ENCODE measurements around the gene SERPINA10. TPM values are rescaled to one million over a fixed set of nuclear protein-coding genes. Genes with fewer than 3 reads are reported as not detected.
A peak's percentile ranks its signal among the peaks of the same experiment; 100 is the strongest.
"Not testable (repeated sequence)": the region's sequence is repeated elsewhere in the genome, so short reads cannot be mapped to it uniquely, and the experiment has no call there.

SERPINA10 gene
- total and polyA plus RNA-seq, 2 of the 13 experiments (the other 11 are each of a cell fraction or from before 2014, with no cell fraction given), result 20.1 to 20.2 TPM

DNA sequence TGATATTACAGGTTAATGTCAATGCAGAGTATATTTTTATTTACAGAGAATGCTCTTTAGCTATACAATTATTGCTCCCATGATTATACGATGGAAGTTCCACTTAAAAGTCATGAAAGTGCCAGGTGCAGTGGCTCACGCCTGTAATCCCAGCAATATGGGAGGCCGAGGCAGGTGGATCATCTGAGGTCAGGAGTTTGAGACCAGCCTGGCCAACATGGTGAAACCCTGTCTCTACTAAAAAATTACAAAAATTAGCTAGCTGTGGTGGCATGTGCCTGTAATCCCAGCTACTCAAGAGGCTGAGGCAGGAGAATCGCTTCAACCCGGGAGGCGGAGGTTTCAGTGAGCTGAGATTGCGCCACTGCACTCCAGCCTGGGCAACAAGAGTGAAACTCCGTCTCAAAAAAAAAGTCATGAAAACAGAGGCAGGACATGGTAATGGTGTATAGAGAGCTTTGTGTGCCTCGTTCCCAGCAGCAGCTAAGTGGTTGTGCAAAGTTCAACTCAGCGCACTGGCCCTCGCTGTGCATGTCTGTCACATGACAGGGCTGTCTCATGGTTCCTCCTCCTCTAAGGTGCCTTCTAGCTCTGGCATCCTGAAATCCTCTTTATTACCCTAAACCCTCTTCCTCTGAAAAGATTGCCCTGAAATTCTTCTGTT, 16.0 kb downstream of the SERPINA10 start (continued):
- TF ChIP-seq, protein P1, sequence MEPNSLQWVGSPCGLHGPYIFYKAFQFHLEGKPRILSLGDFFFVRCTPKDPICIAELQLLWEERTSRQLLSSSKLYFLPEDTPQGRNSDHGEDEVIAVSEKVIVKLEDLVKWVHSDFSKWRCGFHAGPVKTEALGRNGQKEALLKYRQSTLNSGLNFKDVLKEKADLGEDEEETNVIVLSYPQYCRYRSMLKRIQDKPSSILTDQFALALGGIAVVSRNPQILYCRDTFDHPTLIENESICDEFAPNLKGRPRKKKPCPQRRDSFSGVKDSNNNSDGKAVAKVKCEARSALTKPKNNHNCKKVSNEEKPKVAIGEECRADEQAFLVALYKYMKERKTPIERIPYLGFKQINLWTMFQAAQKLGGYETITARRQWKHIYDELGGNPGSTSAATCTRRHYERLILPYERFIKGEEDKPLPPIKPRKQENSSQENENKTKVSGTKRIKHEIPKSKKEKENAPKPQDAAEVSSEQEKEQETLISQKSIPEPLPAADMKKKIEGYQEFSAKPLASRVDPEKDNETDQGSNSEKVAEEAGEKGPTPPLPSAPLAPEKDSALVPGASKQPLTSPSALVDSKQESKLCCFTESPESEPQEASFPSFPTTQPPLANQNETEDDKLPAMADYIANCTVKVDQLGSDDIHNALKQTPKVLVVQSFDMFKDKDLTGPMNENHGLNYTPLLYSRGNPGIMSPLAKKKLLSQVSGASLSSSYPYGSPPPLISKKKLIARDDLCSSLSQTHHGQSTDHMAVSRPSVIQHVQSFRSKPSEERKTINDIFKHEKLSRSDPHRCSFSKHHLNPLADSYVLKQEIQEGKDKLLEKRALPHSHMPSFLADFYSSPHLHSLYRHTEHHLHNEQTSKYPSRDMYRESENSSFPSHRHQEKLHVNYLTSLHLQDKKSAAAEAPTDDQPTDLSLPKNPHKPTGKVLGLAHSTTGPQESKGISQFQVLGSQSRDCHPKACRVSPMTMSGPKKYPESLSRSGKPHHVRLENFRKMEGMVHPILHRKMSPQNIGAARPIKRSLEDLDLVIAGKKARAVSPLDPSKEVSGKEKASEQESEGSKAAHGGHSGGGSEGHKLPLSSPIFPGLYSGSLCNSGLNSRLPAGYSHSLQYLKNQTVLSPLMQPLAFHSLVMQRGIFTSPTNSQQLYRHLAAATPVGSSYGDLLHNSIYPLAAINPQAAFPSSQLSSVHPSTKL (CRISPR knock-in tag; IDR thresholded peaks at IDR 0.05), result peak; percentile 91; the same call in 1 of the 2 replicates
- 0 out of 2 replicates have a peak, but pooled peaks have one; percentile 52 for TF ChIP-seq MIXL1 (CRISPR knock-in tag; IDR thresholded peaks at IDR 0.05)
- TF ChIP-seq NKX3-1 (CRISPR knock-in tag; IDR thresholded peaks at IDR 0.05), result peak; percentile 99
- TF ChIP-seq YEATS4 (CRISPR knock-in tag; IDR thresholded peaks at IDR 0.05; ENCODE audit: borderline replicate concordance), result peak; percentile 77
- TF ChIP-seq ETV5 (CRISPR knock-in tag; IDR thresholded peaks at IDR 0.05; ENCODE audit: borderline replicate concordance), result 0 out of 2 replicates have a peak, but pooled peaks have one; percentile 45
- peak; percentile 68 for TF ChIP-seq FOSL2 (CRISPR knock-in tag; IDR thresholded peaks at IDR 0.05)
- peak; percentile 73; the same call in 1 of the 2 replicates for TF ChIP-seq KDM3A (CRISPR knock-in tag; IDR thresholded peaks at IDR 0.05; ENCODE audit: low read depth)
- TF ChIP-seq ISL2 (CRISPR knock-in tag; IDR thresholded peaks at IDR 0.05), result peak; percentile 80
- TF ChIP-seq, protein P2, sequence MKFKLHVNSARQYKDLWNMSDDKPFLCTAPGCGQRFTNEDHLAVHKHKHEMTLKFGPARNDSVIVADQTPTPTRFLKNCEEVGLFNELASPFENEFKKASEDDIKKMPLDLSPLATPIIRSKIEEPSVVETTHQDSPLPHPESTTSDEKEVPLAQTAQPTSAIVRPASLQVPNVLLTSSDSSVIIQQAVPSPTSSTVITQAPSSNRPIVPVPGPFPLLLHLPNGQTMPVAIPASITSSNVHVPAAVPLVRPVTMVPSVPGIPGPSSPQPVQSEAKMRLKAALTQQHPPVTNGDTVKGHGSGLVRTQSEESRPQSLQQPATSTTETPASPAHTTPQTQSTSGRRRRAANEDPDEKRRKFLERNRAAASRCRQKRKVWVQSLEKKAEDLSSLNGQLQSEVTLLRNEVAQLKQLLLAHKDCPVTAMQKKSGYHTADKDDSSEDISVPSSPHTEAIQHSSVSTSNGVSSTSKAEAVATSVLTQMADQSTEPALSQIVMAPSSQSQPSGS (CRISPR knock-in tag; IDR thresholded peaks at IDR 0.05), result peak; percentile 64; the same call in 1 of the 2 replicates
- TF ChIP-seq HOXD1 (CRISPR knock-in tag; IDR thresholded peaks at IDR 0.05), result 0 out of 2 replicates have a peak, but pooled peaks have one; percentile 35
- peak; percentile 94 for TF ChIP-seq KAT7 (CRISPR knock-in tag; IDR thresholded peaks at IDR 0.05; ENCODE audit: borderline replicate concordance)
- peak; percentile 86; the same call in 1 of the 2 replicates for TF ChIP-seq ERF (CRISPR knock-in tag; IDR thresholded peaks at IDR 0.05)
- peak; percentile 95 for TF ChIP-seq ZMYM4 (CRISPR knock-in tag; IDR thresholded peaks at IDR 0.05)
- TF ChIP-seq FOXK2 (IDR thresholded peaks at IDR 0.05), result peak; percentile 75
- TF ChIP-seq RBFOX2 (IDR thresholded peaks at IDR 0.05; ENCODE audit: low read depth, low read length), result peak; percentile 47; the same call in 1 of the 2 replicates
- peak; percentile 76; the same call in 1 of the 2 replicates for TF ChIP-seq RXRA (CRISPR knock-in tag; IDR thresholded peaks at IDR 0.05)
- TF ChIP-seq KLF16 (CRISPR knock-in tag; IDR thresholded peaks at IDR 0.05), result peak in 1 of 2 experiments; percentile 79; a peak in 1 of 4 replicates
- TF ChIP-seq ZSCAN5A (CRISPR knock-in tag; IDR thresholded peaks at IDR 0.05; ENCODE audit: borderline replicate concordance), result peak; percentile 68; the same call in 1 of the 2 replicates
- not testable (repeated sequence) for TF ChIP-seq LCORL (IDR thresholded peaks at IDR 0.05)
- 0 out of 2 replicates have a peak, but pooled peaks have one; percentile 44 for TF ChIP-seq LCORL (CRISPR knock-in tag; IDR thresholded peaks at IDR 0.05)
- peak; percentile 95 for TF ChIP-seq ZNF644 (CRISPR knock-in tag; IDR thresholded peaks at IDR 0.05; ENCODE audit: low read depth)
- peak; percentile 87 for TF ChIP-seq MAX (IDR thresholded peaks at IDR 0.05)
- TF ChIP-seq HDAC1 (CRISPR knock-in tag; IDR thresholded peaks at IDR 0.05), result peak; percentile 51; the same call in 1 of the 2 replicates
- peak; percentile 39; the same call in 1 of the 2 replicates for TF ChIP-seq ZFY (CRISPR knock-in tag; IDR thresholded peaks at IDR 0.05)
- 0 out of 2 replicates have a peak, but pooled peaks have one; percentile 64 for TF ChIP-seq ZNF160 (CRISPR knock-in tag; IDR thresholded peaks at IDR 0.05)
- peak; percentile 75; the same call in 1 of the 2 replicates for TF ChIP-seq CEBPB (IDR thresholded peaks at IDR 0.05; ENCODE audit: borderline replicate concordance, low read depth, low read length)

All from HepG2 (cell line).